ENCODE results near the gene AK8.
A peak's percentile ranks its signal among the peaks of the same experiment; 100 is the strongest.

AK8 gene

DNA sequence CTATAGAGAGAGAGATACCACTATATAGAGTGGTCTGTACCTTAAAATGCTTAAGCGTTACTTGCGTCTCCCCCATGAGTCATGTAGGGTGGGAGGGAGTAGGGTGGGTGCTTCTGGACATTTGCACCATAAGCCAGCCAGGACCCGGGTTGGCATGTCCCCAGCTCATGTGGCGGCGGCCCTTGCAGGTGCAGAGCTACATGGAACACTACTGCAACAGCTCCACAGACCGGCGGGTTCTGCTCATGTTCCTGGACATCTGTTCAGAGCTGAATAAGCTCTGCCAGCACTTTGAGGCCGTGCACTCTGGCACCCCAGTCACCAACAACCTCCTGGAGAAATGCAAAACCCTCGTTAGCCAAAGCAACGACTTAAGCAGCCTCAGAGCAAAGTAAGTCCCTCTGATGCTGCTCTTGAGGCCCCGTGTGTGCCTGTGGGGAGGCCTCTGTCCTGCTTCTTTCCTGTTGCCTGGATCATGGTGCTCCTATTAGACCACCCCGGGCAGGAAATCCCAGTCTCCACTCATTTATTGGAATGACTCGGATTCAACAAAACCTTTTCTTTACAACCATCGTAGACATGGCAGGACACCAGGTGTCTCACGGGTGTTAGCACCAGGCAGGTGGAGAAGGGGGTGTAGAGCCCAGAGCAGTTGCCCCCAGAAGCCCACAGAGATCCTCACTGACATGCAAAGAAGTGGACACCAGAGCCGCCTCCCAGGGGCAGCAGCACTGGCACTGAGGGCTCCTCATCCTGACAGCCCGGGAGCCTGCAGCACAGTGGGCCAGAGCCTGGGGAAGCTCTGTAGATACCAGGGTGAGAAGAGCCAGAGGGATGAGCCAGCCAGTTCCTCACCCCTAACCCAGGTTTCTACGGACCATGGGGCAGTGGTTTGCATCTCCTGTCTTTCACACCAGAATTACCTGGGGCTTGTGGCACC, 9.4 kb upstream of the AK8 start:
- no peak for DNase-seq

DNA sequence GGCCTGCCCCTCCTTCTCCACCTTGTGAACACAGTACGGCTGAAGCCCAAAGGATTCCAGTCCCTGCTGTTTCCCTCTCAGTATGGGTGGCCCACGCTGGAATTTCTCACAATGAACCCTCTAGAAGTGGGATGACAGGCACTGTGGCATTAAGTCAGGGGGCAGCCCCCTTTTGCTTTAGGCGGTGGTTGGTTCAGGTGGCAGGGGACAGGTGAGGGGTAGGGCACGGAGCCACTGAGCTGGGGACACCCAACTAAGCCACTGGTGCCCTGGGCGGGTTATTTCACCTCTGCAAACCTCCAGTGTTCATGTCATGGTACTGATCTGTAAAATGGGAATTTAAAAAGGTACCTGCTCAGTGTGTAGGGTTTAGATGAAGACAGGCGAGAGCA, 8.2 kb upstream of the AK8 start:
- no peak for DNase-seq

DNA sequence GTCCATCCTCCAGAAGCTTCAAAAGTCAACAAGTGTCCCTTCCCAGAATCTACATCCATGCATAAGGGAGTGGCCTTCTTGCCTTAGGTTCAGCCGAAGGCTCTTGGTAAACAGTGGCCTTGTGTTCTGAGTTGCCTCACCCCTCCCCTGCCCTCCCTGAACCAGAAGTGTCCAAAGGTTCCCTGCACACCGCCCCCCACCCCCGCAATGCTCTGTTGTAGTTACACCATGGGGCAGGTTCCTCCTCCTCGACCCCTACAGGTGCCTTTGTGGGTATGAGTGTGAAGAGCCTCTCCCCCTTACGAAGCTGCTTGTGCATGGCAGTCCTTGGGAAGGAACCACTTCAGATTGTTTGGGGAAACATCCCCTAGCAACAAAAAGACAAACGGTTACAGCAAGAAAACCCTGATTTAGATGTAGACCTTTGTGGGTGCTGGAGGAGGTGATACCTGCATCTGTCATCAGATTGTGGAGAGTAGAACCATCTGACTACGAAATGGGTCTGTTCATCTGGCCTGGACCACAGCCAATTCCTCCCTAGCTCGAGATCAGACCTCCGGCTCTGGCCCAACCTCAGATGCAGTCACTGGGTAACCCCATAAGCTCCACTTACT, 7.7 kb upstream of the AK8 start:
- DNase-seq, result no peak

DNA sequence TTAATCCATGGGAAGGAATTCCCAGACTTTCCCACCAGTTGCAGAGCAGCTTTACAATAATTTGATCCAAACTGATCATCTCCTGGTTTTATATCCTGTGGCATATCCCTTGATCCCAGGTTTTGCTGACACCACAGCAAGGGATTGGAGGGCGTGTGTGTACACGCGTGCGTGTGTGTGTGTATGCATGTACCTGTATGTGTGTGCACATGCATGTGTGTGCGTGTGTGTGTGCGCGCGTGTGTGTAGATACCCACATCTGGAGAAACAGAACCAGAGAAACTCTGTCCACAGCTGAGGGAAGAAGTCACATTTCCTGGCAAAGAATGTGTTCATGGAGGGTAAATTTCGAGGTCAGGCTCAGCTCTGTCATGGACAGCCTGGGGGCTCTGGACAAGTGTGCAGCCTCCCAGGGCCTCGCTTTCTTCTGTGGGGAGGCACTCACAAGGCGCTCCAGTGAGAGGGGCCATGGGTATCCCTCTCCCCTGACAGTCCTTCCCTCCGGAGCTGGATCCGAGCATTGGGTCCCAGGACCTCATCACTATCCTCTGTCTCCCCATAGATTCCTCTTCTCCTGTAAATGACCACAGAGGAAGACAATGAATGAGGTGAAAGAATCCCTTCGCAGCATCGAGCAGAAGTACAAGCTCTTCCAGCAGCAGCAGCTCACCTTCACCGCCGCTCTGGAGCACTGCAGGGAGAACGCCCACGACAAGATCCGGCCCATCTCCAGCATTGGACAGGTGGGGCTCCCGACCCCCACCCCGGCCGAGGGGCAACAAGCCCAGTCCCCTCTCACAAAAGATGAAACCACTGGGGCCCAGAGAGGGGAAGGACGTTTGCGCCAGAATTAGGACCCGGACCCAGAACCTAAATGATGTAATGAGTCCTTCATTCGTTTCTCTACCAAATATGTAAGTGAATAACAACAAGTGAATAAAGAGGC, 5.5 kb upstream of the AK8 start:
- DNase-seq, result no peak

DNA sequence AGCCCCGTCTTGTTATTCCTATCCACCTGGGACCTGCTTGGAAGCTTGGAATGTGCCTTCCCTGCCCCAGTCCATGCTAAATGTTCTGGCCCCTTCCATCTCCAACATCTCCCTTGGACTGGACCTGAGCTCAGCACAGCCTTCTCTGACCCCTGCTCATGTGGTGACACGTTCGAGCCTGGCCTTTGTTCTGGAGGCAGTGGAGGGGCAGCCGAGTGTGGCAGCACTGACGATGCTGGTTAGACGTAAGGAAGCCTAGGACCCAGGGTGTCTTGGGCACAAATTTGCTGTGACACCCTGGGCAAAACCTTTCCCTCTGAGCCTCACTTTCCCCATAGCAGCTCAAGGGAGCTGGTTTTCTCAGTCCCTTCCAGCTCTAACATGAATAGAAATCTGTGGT, 4.5 kb upstream of the AK8 start:
- no peak for DNase-seq

DNA sequence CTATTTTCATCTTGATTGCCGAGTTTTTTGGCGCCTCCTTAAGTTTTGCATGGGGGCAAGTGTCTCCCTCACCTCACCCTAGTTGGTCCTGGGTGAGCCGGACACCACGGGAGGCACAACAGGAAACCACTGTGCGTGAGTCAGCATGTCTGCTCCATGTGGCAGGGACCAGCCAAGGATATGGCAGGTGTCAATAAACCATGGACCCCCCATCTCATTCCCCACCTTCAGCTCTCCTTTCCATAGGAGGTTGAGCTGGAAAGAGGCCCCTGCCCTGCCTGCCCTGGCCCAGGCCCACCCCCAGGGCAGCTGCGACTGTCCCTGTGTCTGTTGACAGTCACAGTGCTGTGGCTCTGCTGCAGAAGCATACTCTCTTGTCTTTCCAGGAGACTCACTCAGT, 3.7 kb upstream of the AK8 start:
- no peak for DNase-seq

DNA sequence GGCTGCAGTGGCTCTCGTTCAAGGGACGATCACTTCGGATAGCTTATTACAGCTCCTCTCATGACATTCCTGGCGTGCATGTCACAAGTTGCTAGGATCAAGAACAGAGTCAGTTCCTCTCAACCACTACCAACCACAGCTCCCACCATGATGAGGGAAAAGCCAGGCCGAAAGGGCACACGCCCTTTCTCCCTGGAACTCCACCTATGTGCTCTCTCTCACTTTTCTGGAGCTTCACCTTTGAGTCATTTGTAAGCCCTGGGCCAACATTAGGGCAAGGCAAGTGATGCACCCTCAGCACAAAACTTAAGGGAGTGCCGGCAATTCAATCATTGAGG, 2.2 kb upstream of the AK8 start:
- no peak for DNase-seq

DNA sequence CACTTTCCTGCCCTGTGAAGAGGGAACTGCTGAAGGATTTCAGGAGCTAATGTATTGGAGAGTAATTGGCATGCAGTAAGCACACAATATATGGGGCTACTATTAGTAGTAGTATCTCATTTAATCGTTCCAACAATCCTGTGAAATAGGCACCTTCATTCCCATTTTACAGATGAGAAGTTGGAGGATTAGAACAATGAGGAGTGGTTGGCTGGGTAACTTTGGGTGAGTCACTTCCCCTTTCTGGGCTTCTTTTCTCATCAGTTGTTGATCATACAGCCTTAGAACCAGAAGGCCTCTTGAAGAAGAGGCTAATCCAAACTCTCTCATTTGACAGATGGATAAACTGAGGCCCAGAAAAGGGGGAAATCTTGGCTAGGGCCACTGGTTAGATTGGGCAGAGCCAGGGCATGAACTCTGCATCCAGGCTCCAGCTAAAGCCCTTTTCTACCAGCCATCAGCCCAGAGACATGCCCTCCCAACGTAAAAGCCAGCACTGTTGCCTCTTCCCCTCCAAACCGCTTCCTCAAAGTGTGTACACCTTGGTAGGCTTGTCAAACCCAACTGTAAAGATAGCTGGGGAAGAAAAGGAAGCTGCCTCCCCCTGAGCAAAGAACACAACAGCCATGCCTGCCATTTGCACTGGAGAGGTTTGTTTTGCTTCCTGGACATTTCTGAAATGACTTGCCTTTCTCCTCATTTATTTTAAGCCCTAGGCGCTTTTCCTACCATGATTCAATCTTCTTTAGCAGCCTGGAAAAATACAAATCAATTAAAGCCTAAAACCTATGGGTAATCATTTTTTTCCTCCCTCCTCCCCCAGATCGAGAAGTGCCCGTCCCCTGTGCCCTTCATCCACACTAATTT, 1.6 kb upstream of the AK8 start:
- no peak for DNase-seq

DNA sequence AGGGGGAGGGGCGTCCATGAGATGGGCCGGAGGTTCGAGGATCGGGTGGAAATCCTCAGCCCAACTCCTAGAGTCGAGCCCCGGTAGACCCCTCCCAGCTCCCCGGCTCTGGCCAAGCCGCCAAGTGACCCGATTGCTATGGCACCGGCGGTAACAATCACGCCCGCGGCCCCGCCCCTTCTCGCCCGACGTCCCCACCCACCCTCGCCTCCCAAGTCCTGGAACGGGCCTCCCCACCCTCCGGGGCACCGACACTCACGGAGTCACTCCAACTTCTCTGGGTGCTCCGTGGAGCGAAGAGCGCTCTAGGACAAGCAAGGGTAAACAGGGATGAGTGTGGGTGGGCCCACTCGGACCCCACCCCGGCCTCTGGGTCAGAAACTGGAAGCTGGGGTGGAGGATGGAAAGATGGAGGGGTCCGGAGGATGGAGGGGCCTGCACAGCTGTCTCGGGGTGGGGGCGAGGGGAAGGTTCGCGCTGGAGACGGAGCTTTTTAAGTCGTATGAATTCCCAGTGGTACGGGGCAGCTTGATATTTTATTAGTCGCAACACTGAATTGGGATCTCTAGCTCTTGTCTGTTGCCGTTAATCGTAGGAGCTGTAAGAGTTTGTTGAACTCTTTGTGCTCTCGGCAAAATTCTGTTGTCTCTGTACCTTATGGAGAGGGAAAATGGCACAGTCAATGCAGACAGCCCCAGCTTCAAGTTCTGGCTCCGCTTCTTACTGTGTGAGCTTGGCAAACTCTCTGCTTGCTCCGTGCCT, 792 bp upstream of the AK8 start, which contains the start of gene SPACA9:
Gene SPACA9 (plus strand): TSS at position 204 of the 762 bp plus-strand sequence. CDS start 5,050 bp downstream, outside the sequence.
- peak; percentile 64 for DNase-seq

DNA sequence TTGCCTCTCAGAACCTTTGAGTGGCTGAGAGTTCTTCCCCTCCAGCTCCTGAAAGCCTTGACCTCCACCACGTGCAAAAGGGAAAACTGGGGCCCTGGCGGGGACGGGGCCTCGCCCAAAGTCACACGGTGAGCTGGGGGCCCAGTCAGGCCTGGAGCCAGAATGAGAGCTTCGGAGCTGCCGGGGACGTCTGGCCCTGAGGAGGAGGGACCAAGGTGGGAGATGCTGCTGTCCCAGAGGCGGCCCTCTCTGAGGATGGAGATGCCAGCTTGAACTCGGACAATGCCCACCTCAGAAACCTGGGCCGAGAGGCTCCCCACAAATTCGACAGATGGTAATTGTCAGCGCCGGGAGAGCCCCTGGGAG, 643 bp downstream of the AK8 start:
- DNase-seq, result no peak

DNA sequence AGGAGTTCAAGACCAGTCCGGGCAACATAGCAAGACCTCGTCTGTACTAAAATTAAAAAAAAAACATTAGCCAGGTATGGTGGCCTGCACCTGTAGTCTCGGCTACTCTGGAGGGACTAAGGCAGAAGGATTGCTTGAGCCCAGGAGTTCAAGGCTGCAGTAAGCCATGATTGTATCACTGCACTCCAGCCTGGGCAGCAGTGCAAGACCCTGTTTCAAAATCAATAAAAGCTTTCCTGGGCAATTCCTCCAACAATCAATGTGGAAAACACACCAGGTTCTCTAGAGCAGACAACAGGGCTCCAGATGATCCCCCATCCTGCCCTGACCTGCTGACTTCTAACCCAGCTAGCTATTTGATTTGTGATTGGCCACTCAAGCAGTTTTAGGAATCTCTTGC, 1.2 kb downstream of the AK8 start:
- DNase-seq, result no peak

DNA sequence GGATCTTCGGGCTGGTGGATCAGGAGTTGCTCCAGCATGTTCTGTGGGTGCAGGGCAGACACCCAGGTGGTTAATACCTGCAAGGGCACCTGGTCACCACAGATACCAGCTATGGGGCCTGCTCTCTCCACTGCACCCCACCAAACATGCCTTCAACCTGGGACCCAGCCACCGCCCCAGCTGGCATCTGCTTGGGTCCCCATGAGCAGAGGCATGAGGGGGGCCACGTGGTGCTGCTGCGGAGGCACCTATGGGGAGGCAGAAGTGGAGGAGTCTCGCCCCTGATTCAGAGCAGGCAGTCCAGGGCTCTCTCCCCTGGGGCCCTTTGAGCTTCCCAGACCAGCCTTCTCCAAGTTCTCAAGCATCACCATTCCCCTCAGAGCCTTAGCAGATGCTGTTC, 2.9 kb downstream of the AK8 start:
- DNase-seq, result no peak

DNA sequence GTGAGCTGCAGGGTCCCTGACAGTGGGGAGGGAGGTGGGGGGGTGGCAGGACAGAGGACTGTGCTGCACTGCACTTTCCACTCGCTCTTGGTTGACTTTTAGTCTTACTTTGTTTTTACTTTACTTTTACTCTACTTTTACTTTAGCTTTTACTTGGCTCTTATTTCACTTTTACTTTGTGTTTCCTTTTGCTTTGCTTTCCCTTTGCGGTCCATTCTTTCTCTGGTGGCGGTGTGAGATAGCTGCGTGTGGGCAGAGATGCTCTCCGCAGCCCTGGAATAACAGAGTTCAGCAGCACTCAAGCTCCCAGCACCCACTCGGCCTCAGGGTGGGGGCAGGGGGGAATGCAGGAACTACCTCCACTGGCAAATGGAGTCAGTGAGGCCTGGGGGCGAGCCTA, 4.7 kb downstream of the AK8 start:
- no peak for DNase-seq

DNA sequence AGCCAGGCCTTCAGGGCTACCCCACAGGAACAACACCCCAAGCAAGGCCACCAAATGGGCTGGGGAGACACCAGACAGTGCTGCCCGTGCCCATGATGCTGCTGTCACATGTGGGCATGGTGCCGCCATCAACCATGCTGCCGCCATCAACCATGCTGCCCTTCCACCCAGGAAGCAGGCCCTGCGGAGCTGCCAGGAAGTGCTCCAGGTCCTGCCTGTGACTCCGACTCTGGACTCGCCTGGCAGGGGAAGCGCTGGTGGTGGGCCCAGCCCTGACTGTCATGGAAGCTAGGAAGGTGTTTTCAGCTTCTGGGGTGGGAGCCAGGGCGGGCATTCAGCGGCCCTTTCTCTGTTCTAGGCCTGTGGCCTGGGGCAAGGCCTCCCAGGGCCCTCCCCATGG, 8.8 kb downstream of the AK8 start:
- DNase-seq, result no peak

DNA sequence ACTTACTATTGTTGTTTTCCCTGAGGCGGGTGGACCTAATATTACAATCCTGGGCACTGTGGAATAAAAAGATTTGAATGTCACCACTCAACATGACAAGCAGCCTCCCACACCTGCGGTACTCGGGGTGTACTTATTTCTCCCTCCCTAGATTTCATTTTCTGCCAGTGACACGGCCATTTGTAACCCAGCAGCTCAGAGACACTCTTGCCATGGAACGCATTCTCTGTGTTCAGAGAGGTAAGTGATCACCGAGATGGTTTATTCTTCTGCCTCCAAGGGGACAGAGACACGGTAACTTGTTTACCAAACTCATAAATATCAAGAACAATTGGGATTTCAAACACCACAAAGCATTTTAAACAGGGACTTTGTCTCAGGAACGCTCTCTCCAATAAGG, 11.2 kb downstream of the AK8 start:
- no peak for DNase-seq

DNA sequence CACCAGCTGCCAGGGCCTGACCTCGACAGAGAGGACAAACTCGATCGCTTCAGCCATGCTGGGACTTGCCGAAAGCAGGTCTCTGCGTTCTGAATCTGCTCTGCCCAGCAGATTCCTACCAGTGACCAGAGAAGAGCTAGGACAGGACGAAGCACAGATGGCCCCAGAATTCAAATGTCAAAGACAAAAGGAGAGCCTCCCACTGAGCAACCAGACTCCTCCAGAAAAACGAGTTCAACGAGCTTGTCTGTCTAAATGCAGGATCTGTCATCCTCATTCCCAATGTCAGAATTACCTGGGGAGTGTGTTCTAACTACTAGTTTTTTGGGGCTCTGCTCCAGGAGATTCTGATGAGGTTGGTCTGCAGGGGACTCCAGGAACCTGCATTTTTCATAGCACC, 13.4 kb downstream of the AK8 start:
- no peak for DNase-seq

DNA sequence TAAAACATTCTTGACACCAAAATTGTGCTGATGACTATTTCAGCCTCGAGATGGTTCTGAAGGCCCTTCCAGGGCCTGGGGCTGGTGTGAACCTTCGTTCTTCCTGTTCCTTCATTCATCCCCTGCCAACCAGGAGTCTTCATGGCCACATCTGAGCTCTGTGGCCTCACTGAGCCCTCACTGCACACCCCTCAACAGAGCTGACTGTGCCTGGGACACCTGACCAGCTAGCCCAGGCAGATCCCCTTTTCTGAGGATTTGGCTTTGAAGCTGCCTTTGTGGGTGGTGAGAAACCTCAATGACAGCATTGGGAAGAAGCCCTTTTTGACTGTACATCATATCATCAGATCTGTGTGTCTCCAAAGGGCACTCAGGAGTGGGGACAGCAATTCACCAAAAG, 13.8 kb downstream of the AK8 start:
- DNase-seq, result no peak

DNA sequence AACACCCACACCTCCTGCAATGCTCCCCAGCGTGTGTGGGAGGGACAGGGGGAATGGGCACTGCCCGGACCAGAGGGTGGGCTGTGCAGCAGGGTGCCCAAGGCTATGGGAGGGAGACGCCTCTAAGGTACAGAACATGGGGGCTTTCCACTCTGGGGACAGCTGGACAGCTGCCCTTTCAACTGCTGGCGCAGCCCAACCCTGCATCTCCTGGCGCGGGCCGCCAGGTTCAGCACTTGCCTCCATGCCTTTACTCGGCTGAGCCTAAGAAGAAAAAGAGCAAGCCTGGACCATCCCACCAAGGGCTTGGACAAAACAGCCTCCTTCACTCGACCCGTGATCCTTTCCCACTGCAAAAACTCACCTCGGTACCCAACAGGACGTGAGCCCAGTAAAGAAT, 15.0 kb downstream of the AK8 start:
- no peak for DNase-seq

DNA sequence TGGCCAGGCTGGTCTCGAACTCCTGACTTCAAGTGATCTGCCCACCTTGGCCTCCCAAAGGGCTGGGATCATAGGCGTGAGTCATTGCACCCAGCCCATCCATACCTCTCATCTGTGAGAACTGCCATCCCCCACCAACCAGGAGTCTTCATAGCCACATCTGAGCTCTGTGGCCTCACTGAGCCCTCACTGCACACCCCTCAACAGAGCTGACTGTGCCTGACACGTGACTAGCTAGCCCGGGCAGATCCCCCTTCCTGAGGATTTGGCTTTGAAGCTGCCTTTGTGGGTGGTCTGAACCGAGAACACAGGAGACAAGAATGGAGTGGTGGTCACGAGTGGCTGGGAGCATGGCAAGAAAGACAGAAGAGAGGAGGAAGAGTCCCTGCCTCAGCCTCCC, 15.6 kb downstream of the AK8 start:
- no peak for DNase-seq

DNA sequence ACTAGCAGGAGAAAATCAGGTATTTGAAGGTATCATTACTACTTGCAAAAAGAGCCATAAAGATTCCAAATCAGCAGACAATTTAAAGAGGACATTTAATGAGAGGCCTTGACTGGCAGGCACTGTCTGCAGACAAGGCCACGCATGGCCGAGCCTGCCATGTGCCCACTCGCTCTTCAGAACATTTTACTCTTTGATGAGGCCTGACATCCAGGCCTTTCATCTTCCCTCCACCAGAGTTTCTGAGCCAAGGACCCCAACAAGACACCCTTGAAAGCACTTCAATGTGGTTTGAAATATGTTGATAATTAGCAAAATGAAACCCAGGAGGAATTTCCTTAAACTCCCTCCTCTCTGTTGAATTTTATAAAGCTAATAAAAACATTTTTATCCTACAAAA, 16.4 kb downstream of the AK8 start:
- DNase-seq, result no peak

DNA sequence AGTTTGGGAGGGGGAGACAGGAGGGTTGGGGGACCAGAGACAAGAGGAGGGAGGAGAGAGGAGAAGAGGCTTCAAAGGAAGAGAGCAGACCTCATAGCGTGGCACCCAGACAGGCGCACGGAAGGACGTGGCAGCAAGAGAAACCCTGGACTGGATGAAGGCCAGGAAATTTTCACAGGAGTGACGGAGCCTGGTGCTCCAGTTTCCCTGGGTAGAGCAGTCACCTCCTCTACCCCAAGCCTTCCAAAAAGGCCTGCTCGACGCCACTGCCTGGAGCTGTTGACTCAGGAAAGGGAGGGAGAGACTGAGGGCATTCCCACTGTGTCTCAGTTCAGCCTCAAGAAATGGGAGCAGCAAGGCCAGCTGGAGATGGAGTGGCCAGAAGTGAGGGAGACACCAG, 19.3 kb downstream of the AK8 start:
- DNase-seq, result no peak

All from NCI-H774 (cell line).